Stimulated activated CD8-positive, alpha-beta memory T cell treated with anti-CD3 and anti-CD28 coated beads, Interleukin-12 subunit alpha, Interleukin-12 subunit beta, amount 100 ng/mL, for 24 hours (primary cell): ENCODE measurements around the gene WSCD2.

ENCODE experiments used
- DNase-seq: peaks from one replicate; pipeline ENCODE4 v3.0.0-alpha.2; 2020; ENCODE audit errors: extremely low read depth

Gene WSCD2

GRCh38 chr12:108266131-108266530 is 137.0 kb downstream of the WSCD2 start:
- no peak for DNase-seq

GRCh38 chr12:108267450-108267849 is 138.4 kb downstream of the WSCD2 start:
- no peak for DNase-seq

DNA sequence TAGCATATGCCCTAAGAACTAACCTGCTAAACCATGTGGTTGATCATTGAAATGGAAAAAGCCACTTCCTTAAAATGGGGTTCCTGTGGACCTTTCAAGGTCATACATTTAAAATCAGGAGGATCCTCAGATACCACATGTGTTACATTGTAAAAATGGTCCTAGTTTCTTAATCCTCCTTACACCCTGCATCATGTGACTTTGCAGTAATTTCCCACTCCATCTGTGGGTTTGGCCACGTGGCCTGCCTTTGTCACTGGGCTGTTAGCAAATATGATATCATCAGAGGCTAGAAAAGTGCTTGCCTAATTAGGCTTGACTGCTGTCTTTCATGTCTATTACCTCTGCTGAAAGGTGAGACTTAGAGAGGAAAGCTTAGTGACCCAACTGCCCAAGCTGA is 139.3 kb downstream of the WSCD2 start:
- no peak for DNase-seq

DNA sequence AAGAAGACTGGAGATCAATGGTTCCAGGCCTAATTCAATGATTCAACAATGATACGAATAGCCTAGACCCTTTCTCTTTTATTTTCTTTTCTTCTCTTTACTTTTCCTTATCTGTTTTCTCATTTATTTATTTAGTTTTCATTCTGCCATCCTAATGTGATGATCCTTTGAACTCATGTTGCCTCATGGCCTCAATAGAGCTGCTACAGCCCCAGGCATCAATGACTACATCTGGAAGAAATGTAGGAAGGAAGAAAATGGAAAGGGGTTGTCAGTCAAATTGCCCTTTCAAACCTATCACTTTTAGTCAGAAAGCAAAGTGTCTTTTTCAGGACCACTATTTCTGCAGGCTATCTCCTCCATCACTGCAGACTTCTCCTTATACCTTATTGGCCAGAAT is 140.1 kb downstream of the WSCD2 start:
- DNase-seq: no peak

DNA sequence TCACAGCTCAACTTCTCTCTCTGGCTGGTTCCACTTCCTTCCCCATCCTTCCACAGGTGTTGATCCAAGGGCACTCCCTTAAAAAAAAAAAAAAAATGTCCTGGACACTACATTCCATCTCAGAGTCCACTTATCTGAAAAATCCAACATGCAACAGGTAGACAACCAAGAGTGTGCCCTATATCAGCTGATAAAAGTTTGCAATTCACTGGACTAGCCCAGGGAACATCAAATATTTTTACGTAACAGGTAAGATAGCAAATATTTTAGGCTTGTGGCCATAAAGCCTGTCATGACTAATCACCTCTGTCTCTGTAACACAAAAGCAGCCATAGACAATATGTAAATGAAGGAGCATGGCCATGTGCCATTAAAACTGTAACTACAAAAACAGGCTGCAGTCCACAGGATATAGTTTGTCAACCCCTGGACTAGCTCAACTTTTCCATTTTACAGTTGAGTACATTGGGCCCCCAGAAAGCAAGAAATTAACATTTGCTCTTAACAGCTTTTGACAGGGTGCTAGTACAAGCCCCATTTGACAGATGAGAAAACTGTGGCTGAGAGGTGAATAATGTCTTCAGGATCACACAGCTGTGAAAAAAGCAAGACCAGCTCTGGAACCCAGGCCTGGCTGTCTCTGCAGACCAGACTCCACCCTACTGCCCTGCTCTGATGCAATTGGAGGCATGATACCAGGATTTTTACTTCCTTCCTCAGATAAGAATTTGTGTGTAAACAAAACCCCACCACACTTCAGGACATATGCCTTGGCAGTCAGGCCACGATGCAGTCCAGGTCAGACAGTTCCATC is 141.2 kb downstream of the WSCD2 start:
- DNase-seq: no peak

- DNase-seq: no peak
Observed at GRCh38 chr12:108270849-108271143, 141.7 kb downstream of the WSCD2 start.

- no peak for DNase-seq
Observed at GRCh38 chr12:108271951-108272872, 143.1 kb downstream of the WSCD2 start.

DNA sequence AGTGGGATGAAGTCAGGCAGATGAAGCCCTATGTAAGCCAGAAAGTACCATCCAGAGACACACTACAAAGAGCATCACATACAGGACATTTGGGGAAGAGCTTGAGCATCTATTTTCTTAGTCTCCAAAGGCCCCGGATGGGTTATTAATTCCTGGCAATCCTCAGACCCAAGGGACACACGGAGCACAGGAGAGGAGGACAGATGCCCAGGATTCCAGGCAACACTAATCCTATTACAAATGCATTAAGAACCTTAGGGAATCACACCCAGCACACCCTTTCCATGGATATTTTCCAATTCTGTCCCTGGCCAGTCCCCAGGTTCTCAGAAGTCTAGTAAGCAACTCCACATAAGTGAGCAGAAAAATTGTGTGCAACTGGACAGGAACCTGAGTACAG is 144.1 kb downstream of the WSCD2 start:
- no peak for DNase-seq

DNA sequence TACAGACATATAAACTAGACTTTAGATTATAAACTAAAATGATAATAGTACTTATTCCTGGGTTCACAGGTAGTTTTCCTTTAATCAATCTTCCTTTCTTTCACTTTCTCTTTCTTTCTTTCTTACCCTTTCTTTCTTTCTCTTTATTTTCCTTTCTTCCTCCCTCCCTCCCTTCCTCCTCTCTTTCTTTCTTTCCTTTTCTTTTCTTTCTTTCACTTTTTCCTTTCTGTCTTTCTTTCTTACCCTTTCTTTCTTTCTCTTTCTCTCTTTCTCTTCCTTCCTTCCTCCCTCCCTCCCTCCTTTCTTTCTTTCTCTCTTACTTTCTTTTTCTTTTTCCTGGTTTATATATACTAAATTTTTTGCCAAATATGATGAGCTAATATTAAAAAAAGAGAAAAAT is 148.5 kb downstream of the WSCD2 start:
- no peak for DNase-seq

- no peak for DNase-seq
Observed at GRCh38 chr12:108282160-108282559, 153.1 kb downstream of the WSCD2 start.

DNA sequence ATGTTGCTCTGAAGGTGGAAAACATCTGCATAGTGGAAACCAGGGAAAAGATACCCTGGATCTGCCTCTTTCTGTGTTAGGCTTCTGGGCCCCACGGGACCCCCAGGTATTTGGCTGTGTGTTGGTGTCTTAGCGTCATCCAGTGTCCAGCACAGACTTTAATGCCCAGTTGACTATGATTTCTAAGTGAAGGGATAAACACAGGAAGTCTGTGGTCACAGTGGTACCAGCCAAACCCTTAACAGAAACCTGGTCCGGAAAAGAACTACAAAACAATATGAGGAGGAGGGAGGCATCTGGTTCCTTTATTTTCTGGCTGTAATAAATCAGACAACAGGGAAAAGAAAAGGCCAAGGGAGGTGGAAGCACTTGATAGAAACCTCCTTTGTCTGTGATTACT is 153.6 kb downstream of the WSCD2 start:
- DNase-seq: no peak

GRCh38 chr12:108284163-108284562 is 155.1 kb downstream of the WSCD2 start:
- DNase-seq: no peak

GRCh38 chr12:108285016-108285415 is 155.9 kb downstream of the WSCD2 start:
- no peak for DNase-seq

GRCh38 chr12:108287227-108287626 is 158.1 kb downstream of the WSCD2 start:
- no peak for DNase-seq

DNA sequence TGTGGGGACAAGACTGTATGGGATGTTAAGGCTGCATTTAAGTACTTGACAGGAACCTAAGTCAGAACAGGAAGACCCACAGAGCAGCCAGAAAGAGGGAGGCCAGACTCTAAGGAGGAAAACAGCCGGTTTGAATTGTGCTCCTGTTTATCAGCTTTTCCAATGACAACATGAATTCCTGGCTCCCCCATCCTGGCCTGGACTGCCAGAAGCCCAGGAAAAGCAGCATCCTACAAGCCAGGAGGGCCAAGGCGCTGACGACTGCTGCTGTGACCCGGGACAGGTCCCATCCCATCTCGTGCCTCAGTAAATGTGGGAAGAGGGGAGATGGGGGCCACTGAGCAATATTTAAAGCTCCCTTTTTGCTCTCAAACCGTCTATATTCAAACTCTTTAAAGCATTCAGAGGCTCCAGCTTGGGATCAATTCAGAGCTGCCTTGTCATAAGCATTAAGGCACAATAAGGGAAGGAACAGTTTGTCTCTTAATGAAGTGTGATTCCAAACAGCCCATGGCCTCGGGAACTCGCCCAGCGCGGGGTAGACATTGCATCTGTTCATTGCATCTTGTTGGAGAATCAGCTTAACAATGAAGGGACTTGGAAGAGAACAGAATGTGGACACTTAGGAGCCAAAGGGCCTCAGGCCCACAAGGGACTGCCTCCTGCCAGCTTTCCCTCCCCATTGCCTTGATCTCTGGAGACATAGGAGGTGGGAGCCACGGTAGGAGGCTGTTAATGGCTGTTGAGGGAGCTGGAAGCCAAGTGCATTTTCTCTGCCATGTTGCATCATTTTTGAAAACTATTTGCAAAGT is 160.5 kb downstream of the WSCD2 start:
- no peak for DNase-seq

DNA sequence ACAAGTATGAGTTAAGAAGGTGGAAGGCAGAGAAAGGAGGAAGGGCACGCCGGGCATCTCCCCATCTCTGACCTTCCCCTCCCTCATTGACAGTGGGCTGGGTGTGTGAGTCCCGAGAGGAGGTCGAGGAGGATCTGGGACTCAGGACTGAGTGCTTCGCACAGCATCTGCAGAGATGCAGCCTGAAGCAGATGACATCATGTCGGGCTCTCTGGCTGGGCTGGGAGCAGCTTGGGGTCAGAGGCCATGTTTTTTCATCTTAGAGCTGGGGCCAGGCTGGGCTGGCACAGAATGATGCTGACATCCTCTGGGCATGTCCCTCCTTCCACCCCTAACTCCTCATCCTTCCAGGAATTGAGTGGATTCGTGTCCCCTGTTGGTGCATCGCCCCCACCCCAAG is 166.6 kb downstream of the WSCD2 start:
- no peak for DNase-seq

DNA sequence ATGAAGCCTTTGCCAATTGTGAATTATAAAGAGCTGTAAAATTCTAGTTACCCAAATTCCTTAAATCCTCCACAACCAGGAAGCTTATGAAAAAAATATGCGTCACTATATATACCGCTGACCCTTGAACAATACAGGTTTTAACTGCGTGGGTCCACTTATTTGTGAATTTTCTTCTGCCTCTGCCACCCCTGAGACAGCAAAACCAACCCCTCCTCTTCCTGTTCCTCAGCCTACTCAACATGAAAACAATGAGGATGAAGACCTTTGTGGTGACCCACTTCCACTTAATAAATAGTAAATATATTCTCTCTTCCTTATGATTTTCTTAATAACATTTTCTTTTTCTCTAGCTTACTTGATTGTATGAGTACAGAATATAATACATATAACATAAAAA is 167.9 kb downstream of the WSCD2 start:
- no peak for DNase-seq

GRCh38 chr12:108297424-108297823 is 168.3 kb downstream of the WSCD2 start:
- no peak for DNase-seq

- DNase-seq: no peak
Observed at GRCh38 chr12:108297895-108298760, 169.0 kb downstream of the WSCD2 start.

DNA sequence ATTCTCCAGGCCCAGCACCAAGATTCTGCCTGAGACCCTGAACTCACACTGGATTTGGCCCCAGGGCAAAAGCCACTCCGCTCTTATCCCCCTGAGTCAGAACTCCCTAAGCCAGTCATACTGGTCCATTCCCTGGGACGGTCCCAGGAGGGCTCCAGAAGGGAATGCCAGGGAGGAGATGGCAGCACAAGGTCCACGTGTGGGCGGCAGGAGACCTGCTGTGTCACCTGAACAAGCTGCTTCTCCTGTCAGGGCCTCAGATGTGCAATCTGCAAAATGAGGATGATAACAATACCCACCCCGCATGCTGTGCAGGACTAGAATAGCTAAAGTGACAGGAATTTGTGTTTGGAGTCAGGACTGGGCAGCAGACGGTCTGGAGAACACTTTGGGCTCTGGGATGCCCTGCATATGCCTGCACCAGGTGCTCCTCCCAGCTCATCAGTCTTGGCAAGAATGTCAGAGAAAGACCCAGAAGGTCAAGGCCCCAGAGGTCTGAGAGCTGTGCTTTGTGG is 169.7 kb downstream of the WSCD2 start:
- no peak for DNase-seq

DNA sequence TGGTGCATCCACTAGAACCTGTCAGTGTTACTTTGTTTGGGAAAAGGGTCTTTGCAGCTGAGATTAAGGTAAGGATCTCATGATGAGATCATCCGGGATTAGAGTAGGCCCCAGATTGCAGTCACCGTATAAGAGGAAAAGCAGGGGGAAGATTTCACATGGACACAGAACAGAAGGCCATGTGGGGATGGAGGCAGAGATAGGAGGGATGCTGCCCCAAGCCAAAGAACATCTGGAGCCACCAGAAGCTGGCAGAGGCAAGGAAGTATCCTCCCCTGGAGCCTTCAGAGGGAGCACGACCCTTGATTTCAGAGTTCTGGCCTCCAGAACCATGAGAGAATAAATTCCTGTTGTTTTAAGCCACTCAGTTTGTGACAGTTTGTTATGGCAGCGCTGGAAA is 170.4 kb downstream of the WSCD2 start:
- no peak for DNase-seq
